ENCODE measurements around the gene ATF2.

ATF2 gene

DNA sequence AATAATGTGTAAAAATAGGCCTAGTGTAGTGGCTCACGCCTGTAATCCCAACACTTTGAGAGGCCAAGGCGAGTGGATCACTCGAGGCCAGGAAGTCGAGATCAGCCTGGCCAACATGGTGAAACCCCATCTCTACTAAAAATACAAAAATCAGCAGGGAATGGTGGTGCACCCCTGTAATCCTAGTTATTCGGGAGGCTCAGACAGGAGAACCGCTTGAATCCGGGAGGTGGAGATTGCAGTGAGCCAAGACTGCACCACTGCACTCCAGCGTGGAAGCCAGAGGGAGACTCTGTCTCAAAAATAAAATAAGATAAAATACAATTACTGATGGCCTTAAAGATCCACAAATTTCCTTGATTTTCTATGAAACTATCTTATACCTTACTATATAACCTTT is 3.8 kb downstream of the ATF2 start:
- Histone ChIP-seq H3K27ac (no peak overlapping the region), H3K36me3 (ENCODE audit: insufficient read depth) (no peaks in the 10 kb centered on the region), H3K4me1 (ENCODE audit: low read depth, poor library complexity, severe bottlenecking) (peaks cover 36% of the 10 kb centered on the region), H3K9ac (no peak overlapping the region), H3K27me3 (ENCODE audit: insufficient read depth, low read depth) (no peaks in the 10 kb centered on the region), H3K4me2 (no peak overlapping the region), H4K20me1 (ENCODE audit: insufficient read depth) (peaks cover 6% of the 10 kb centered on the region; the same call in 1 of the 2 replicates), H3K79me2 (ENCODE audit: insufficient read depth, low read depth) (peaks cover 80% of the 10 kb centered on the region), H3K4me3 (IDR thresholded peaks at IDR 0.05; ENCODE audit: insufficient read depth, low read depth, low read length) (no peak overlapping the region), H2AFZ (ENCODE audit: low read depth) (no peak overlapping the region)
- no peak for TF ChIP-seq CTCF (conservative IDR thresholded peaks at IDR 0.05; ENCODE audit: low read depth, low read length)

DNA sequence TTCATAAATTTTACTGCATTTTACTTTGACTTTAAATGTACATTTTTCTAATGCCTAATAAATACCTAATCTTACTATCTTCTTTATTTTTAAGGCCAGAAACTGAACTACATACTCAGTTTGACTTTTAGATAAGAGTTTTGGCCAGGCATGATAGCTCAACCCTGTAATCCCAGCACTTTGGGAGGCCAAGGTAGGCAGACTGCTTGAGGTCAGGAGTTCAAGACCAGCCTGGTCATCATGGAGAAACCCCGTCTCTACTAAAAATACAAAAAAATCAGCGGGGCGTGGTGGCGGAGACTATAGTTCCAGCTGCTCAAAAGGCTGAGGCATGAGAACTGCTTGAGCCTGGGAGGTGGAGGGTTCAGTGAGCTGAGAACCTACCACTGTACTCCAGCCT is 9.1 kb downstream of the ATF2 start:
- Histone ChIP-seq H4K20me1 (ENCODE audit: insufficient read depth) (peaks cover 6% of the 10 kb centered on the region; the same call in 1 of the 2 replicates), H3K27me3 (ENCODE audit: insufficient read depth, low read depth) (no peaks in the 10 kb centered on the region), H3K27ac (no peak overlapping the region), H3K79me2 (ENCODE audit: insufficient read depth, low read depth) (peaks cover 94% of the 10 kb centered on the region), H3K36me3 (ENCODE audit: insufficient read depth) (no peaks in the 10 kb centered on the region), H3K4me3 (IDR thresholded peaks at IDR 0.05; ENCODE audit: insufficient read depth, low read depth, low read length) (no peak overlapping the region), H3K4me2 (no peak overlapping the region), H3K4me1 (ENCODE audit: low read depth, poor library complexity, severe bottlenecking) (peaks cover 27% of the 10 kb centered on the region), H3K9ac (no peak overlapping the region), H2AFZ (ENCODE audit: low read depth) (no peak overlapping the region)
- TF ChIP-seq CTCF (conservative IDR thresholded peaks at IDR 0.05; ENCODE audit: low read depth, low read length): no peak

DNA sequence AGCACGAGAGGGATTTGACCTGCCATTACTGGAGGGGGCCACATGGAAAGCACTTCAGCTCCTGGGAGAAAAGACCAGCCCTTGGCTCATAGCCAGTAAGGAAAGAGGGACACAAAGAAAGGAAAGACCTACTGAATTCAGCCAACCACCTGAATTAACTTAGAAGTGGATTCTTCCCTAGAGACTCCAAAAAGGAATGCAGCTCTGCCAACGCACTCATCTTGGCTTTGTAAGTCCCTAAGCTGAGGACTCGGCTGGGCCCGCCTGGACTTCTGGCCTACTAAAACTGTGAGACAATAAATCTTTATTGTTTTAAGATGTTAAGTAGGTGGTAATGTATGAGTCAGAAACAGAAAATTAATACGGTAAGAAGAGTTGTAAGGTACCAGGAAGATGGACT is 11.5 kb downstream of the ATF2 start:
- Histone ChIP-seq H4K20me1 (ENCODE audit: insufficient read depth) (no peaks in the 10 kb centered on the region), H3K4me2 (no peak overlapping the region)

GRCh38 chr2:175154661-175155082 is 13.3 kb downstream of the ATF2 start:
- peaks cover 52% of the 10 kb centered on the region for H3K4me1 ChIP-seq (ENCODE audit: low read depth, poor library complexity, severe bottlenecking)
- peaks cover 98% of the 10 kb centered on the region for H3K79me2 ChIP-seq (ENCODE audit: insufficient read depth, low read depth)
- no peaks in the 10 kb centered on the region for H3K36me3 ChIP-seq (ENCODE audit: insufficient read depth)
- no peak overlapping the region; the same call in 1 of the 2 replicates for H3K9ac ChIP-seq
- H3K27me3 ChIP-seq (ENCODE audit: insufficient read depth, low read depth): no peaks in the 10 kb centered on the region
- no peaks in the 10 kb centered on the region for H4K20me1 ChIP-seq (ENCODE audit: insufficient read depth)
- H2AFZ ChIP-seq (ENCODE audit: low read depth): no peak overlapping the region
- H3K27ac ChIP-seq: peak overlapping the region; percentile 58
- peak overlapping the region; percentile 32 for H3K4me2 ChIP-seq
- peak overlapping the region; percentile 68 for H3K4me3 ChIP-seq (IDR thresholded peaks at IDR 0.05; ENCODE audit: insufficient read depth, low read depth, low read length)
- no peak for TF ChIP-seq CTCF (conservative IDR thresholded peaks at IDR 0.05; ENCODE audit: low read depth, low read length)

More for the DNA sequence above, 11.5 kb downstream of the ATF2 start:
- H3K27me3 ChIP-seq (ENCODE audit: insufficient read depth, low read depth): no peaks in the 10 kb centered on the region
- peaks cover 44% of the 10 kb centered on the region for H3K4me1 ChIP-seq (ENCODE audit: low read depth, poor library complexity, severe bottlenecking)
- no peak for TF ChIP-seq CTCF (conservative IDR thresholded peaks at IDR 0.05; ENCODE audit: low read depth, low read length)
- no peak overlapping the region for H3K4me3 ChIP-seq (IDR thresholded peaks at IDR 0.05; ENCODE audit: insufficient read depth, low read depth, low read length)
- H3K9ac ChIP-seq: no peak overlapping the region
- no peak overlapping the region for H3K27ac ChIP-seq
- no peaks in the 10 kb centered on the region for H3K36me3 ChIP-seq (ENCODE audit: insufficient read depth)
- peaks cover 99% of the 10 kb centered on the region for H3K79me2 ChIP-seq (ENCODE audit: insufficient read depth, low read depth)
- no peak overlapping the region for H2AFZ ChIP-seq (ENCODE audit: low read depth)

All from KMS-11 (cell line).